ENCODE data around the gene POLD4.
"Not testable (repeated sequence)": the region's sequence is repeated elsewhere in the genome, so short reads cannot be mapped to it uniquely, and the experiment has no call there.

Gene POLD4

DNA sequence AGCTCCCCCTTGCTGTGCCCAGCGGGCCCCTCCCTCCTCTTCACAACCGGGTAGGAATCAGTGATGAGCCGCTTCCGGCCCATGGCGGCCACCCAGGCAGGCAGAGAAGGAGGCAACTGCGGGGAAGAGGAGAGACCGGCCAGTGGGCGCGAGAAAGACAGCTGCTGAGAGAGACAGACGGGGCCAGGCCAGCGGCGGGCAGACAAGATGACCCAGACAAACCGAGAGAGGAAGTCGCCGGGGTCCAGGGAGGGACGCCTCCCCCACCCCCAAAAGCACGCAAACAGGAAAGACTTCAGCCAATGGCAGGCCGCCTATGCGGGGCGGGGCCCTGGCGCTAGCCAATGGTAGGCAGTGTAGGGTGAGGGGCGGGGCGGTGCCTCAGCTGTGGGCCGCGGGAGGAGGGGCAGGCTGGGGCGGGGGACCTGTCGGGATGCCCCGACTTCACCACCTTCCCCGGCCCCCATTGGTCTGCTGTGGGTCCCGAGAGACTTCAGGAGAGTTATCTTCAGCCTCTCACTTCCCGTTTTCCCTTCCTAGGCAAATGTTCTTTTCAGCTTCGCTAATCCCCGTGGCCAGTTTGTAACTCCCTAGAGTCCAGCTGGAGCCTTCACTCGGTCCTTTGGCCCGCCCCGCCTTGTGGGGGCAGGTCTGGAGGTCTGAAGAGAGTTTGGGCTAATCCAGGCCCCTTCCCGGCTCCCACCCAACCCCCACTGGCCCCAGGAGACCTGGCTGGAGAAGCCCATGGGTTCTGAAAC, at the start of gene POLD4:
Gene POLD4, minus strand, starts transcription at position 230 of the 758 bp plus-strand sequence. Its CDS starts 147 bp downstream, at position 83.
- DNase-seq (ENCODE audit: low read depth) = peak; percentile 94

DNA sequence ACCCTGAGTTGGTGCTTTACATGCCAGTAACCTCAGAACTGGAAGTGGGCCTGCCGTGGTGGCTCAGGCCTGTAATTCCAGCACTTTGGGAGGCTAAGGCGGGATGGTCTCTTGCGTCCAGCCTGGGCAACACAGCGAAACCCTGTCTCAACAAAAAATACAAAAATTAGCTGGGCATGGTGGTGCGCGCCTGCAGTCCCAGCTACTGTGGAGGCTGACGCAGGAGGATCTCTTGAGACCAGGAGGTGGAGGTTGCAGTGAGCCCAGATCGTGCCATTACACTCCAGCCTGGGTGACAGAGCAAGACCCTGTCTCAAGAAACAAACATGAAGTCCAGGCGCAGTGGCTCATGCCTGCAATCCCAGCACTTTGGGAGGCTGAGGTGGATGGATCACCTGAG, 49.7 kb upstream of the POLD4 start:
- DNase-seq (ENCODE audit: low read depth) = not testable (repeated sequence)

- DNase-seq (ENCODE audit: low read depth) = not testable (repeated sequence)
These were observed 49.0 kb upstream of the POLD4 start for GRCh38 chr11:67402192-67402839.

DNA sequence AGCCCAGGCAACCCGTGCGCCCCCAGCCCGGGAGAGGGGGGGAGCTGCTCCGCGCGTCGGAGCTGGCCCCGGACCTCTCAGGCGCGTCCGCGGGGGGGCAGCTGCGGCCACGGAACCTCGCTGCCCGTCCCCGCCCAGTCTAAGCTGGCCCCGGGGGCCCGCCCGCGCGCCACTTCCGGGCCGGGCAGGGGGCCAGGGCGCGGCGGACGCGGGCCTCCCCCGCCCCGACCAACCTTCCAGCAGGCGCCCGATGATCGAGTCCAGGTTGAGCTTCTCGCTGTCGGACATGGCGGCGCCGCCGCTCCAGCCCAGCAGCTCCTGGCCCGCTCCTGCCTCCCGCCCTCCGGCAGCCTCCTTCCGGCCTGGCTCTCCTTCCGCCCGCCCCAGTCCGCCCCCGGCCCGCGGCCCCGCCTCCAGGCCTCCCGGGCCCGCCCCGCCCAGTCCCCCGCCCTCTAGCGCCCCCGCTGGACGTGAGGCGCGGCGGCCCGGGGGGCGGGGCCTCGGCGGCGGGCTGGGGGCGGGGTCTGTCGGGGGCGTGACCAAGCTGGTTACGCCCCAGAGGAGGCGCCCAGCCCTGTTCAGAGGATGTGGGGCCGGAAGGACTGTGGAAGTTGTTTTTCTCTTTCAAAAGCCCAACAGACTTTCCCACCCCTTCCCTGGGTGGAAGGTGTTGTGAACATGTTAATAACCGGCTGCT, 48.3 kb upstream of the POLD4 start, which contains the start of gene PPP1CA:
Gene PPP1CA, minus strand, starts transcription at position 364 of the 697 bp plus-strand sequence. Its CDS starts 76 bp downstream, at position 288.
- DNase-seq (ENCODE audit: low read depth) = peak; percentile 85

DNA sequence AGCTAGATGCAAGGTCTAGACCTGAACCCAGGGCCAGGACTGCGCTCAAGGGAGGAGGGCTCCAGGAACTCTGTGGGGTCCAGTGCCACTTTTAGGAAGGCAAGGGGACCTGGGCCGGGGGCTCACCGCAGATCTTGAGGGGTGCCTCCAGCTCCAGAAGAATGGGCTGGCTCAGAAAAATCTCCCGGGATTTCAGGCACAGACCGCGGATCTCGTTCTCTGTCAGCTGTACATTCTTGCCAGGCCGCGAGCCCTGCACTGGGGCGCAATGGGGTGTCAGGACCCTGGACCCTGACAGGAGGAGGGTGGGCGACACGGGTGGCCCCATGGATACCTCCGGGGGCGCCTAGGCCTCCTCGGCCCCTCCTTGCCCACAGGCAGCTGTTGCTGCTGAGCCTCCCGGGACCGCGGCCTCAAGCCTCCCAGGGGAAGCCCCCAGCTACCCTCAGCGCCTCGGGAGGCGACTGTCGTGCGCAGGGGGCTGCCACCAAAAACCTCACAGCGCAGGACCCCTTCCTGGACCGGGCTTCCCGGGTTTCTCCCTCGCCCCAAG, 47.7 kb upstream of the POLD4 start:
- no peak for DNase-seq (ENCODE audit: low read depth)

GRCh38 chr11:67400251-67400941, 47.0 kb upstream of the POLD4 start:
- no peak for DNase-seq (ENCODE audit: low read depth)

GRCh38 chr11:67398661-67399563, 45.6 kb upstream of the POLD4 start:
- DNase-seq (ENCODE audit: low read depth) = no peak

DNA sequence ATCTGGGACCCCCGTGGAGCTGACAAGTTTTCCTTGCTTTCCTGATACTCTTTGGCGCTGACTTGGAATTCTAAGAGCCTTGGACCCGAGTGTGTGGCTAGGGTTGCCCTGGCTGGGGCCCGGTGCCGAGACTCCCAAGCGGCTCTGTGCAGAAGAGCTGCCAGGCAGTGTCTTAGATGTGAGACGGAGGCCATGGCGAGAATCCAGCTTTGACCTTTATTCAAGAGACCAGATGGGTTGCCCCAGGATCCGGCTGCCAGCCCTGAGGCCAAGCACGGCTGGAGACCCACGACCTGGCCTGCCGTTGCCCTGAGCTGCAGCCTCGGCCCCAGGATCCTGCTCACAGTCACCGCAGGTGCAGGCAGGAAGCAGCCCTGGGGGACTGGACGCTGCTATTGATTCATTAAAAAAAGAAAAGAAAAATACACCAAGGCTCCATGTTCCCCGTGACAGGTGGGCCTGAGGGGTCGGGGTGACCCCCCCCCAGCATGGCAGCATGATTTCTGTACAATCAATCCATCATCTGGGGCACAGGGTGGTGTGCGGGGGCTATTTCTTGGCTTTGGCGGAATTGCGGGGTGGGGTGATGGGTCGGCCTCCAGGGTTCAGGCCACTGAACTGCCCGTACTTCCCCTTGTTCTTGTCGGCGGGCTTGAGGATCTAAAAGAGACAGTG, 44.8 kb upstream of the POLD4 start:
- DNase-seq (ENCODE audit: low read depth) = no peak

DNA sequence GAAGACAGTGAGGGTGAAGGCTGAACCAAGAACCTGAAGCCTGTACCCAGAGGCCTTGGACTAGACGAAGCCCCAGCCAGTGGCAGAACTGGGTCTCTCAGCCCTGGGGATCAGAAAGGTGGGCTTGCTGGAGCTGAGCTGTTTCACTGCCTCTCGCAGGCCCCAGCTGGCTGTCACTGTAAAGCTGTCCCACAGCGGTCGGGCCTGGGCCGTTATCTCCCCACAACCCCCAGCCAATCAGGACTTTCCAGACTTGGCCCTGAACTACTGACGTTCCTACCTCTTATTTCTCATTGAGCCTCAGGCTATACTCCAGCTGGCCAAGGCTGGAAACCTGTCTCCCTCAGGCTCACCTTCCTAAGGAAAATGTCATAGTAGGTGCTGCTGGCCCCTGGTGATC, 44.2 kb upstream of the POLD4 start:
- DNase-seq (ENCODE audit: low read depth) = no peak

DNA sequence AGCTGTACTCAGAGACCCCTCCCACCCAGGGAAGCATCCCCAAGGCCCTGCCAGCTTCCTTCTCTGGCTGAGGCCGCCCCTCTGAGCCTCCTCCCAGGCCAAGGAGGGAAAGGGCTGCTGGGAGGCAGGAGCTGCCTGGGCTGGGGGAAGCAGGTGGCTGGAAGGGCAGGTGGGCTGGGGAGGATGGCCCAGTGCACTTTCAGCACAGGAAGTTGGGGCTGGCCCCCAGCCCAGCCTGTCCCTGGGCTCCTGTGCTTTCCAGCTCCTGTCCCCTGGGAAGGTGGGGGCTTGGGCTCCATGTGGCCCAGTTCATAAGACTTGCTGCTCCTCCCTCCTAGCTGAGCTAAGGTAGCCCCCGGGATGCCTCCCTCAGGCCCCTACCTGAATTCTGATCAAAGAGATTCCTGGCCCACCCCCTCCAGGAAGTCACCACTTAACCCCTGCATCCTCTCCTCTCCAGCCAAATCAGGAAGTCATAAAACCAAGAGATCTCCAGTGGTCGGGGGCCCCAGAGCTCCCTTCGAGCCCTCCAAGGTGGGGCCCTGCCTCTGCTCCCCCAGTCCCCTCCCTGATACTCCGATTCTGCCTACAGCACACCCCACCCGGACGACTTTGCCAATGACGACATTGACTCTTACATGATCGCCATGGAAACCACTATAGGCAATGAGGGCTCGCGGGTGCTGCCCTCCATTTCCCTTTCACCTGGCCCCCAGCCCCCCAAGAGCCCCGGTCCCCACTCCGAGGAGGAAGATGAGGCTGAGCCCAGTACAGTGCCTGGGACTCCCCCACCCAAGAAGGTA, 43.4 kb upstream of the POLD4 start:
- DNase-seq (ENCODE audit: low read depth) = no peak

GRCh38 chr11:67396259-67396581, 42.9 kb upstream of the POLD4 start:
- DNase-seq (ENCODE audit: low read depth) = no peak

- DNase-seq (ENCODE audit: low read depth) = no peak
These were observed 42.4 kb upstream of the POLD4 start for GRCh38 chr11:67395555-67396258.

GRCh38 chr11:67393990-67394389, 40.6 kb upstream of the POLD4 start:
- DNase-seq (ENCODE audit: low read depth) = no peak

- no peak for DNase-seq (ENCODE audit: low read depth)
These were observed 40.1 kb upstream of the POLD4 start for GRCh38 chr11:67393437-67393836.

DNA sequence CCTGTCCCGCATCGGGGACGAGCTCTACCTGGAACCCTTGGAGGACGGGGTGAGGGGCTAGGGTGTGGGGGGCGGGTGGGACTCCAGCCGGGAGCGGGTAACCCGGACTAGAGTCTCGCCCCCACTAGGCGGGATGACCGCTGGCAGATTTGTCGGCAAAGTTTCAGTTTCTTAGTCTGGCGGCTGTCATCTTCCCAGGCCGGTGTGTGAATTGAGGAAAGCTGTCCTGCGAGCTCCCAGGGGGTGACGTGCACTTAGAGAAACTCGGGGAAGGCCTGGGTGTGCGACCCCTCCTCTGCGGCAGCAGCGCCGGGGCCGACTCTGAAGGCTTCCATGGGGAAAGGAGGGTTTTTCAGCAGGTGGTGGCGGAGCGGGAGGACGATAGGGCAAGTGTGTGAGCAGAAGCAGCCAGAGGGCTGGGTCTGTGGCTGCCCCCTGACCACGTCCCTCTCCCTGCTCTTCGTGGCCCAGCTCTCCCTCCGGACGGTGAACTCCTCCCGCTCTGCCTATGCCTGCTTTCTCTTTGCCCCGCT, 38.9 kb upstream of the POLD4 start:
- DNase-seq (ENCODE audit: low read depth) = no peak

DNA sequence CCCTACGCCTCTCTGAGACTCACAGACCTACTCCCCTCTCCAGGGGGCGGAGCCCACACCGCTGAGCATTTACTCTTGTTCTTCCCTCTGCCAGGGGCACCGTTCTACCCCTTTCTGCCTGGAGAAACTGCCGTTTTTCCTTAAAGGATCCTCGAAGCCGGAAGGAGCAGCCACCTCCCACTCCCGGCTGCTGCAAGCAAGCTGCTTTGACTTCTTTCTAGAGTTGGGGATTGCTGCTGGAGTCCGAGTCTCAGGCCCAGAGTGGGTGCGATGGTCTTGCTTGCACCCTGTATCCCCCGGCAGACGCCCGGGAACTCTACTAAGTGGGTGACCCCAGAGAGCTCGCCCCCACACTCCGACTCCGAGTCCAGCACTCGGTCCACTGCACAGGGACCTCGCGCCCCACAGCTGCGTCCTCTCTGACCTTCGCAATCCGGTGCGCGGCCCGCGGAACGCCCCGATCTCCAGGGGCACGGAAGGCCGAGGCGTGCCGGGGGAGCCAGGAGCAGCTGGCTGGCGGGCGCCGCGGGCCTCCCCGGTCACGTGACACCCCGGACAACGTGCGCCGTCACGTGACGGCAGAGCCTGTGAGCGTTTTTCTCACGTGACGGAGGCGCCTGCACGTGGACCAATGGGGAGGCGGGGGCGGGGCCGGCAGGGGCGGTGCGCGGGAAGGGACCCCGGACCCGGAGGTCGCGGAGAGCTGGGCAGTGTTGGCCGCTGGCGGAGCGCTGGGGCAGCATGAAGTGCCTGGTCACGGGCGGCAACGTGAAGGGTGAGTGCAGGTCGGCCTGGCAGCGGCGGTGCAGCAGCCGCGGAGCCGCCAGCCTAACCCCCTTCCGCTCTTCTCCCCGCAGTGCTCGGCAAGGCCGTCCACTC, 38.2 kb upstream of the POLD4 start, which contains the start of gene RAD9A:
Gene RAD9A, plus strand, starts transcription at position 683 of the 879 bp plus-strand sequence. Its CDS starts 59 bp downstream, at position 742.
- DNase-seq (ENCODE audit: low read depth) = peak; percentile 86

DNA sequence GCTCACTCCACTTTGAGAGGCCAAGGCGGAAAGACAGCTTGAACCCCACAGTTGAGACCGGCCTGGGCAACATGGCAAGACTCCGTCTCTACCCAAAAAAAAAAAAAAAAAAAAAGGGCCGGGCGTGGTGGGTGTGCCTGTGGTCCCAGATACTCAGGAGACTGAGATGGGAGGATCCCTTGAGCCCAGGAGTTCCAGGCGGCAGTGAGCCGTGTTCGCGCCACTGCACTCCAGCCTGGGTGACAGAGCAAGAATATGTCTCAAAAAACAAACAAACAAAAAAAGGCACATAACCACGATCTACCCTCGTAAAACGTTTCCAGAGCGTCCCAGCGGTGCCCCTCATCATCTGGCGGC, 37.6 kb upstream of the POLD4 start:
- no peak for DNase-seq (ENCODE audit: low read depth)

- DNase-seq (ENCODE audit: low read depth) = no peak
These were observed 36.1 kb upstream of the POLD4 start for GRCh38 chr11:67389477-67389876.
